ENCODE measurements around the gene BID. TPM values are rescaled to one million over a fixed set of nuclear protein-coding genes. Genes with fewer than 3 reads are reported as not detected.

Gene BID
- total RNA-seq, 1 donor from 2014 or later, result 15.9 TPM

- no peaks in the 10 kb centered on the region for H3K27me3 Mint-ChIP-seq (ENCODE audit: low read depth)
- no peak overlapping the region for H3K27ac Mint-ChIP-seq (ENCODE audit: unreplicated experiment)
- peaks cover 4% of the 10 kb centered on the region for H3K36me3 Mint-ChIP-seq (ENCODE audit: low read depth)
- H3K4me1 Mint-ChIP-seq (ENCODE audit: low read depth), result no peaks in the 10 kb centered on the region
- H3K9me3 Mint-ChIP-seq (ENCODE audit: low read depth), result no peaks in the 10 kb centered on the region
- TF ChIP-seq CTCF (IDR thresholded peaks at IDR 0.05), result no peak
- no peak for DNase-seq (ENCODE audit: low spot score)
- no peak overlapping the region for H3K4me3 Mint-ChIP-seq (ENCODE audit: unreplicated experiment)
Observed at GRCh38 chr22:17789379-17790200, 15.3 kb upstream of the BID start.

GRCh38 chr22:17788528-17789378, 14.5 kb upstream of the BID start:
- no peaks in the 10 kb centered on the region for H3K4me1 Mint-ChIP-seq (ENCODE audit: low read depth)
- H3K27me3 Mint-ChIP-seq (ENCODE audit: low read depth), result no peaks in the 10 kb centered on the region
- no peak for DNase-seq (ENCODE audit: low spot score)
- no peak overlapping the region for H3K27ac Mint-ChIP-seq (ENCODE audit: unreplicated experiment)
- H3K36me3 Mint-ChIP-seq (ENCODE audit: low read depth), result peaks cover 2% of the 10 kb centered on the region
- H3K4me3 Mint-ChIP-seq (ENCODE audit: unreplicated experiment), result no peak overlapping the region
- no peak for TF ChIP-seq CTCF (IDR thresholded peaks at IDR 0.05)
- no peaks in the 10 kb centered on the region for H3K9me3 Mint-ChIP-seq (ENCODE audit: low read depth)

DNA sequence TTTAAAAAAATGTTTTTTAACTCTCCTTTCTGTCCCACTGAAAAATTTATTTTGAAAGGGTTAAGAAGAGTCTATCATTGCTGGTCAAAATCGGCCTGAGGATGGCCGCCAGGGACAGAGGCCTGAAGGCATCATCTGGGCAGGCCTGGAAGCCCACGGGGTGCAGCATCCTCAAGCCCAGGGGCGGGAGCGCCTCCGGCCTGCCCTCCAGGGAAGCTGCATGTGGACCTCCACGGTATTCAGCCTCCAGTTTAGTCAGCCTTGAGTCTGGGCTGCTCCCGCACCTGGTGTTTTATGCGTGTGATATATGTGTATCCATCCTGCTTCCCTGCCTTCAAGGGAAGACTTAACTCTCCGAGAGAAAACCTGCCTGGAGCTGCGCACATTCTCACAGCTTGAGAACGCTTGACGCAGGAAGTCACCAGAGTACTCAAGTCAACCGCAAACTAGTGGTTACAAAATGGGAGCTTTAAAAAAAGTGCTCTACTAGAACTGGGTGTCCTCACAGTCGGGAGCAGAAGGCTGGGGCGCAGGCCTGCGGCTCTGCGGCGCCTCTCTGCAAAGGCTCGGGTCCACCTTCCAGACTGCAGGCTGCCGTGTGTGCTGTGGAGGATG, 13.6 kb upstream of the BID start:
- H3K36me3 Mint-ChIP-seq (ENCODE audit: low read depth), result no peaks in the 10 kb centered on the region
- H3K4me3 Mint-ChIP-seq (ENCODE audit: unreplicated experiment), result no peak overlapping the region
- no peak for TF ChIP-seq CTCF (IDR thresholded peaks at IDR 0.05)
- no peak overlapping the region for H3K27ac Mint-ChIP-seq (ENCODE audit: unreplicated experiment)
- H3K27me3 Mint-ChIP-seq (ENCODE audit: low read depth), result no peaks in the 10 kb centered on the region
- no peaks in the 10 kb centered on the region for H3K9me3 Mint-ChIP-seq (ENCODE audit: low read depth)
- no peak for DNase-seq (ENCODE audit: low spot score)
- H3K4me1 Mint-ChIP-seq (ENCODE audit: low read depth), result peaks cover 5% of the 10 kb centered on the region

GRCh38 chr22:17787241-17787640, 13.0 kb upstream of the BID start:
- H3K9me3 Mint-ChIP-seq (ENCODE audit: low read depth), result no peaks in the 10 kb centered on the region
- no peak overlapping the region for H3K27ac Mint-ChIP-seq (ENCODE audit: unreplicated experiment)
- H3K27me3 Mint-ChIP-seq (ENCODE audit: low read depth), result no peaks in the 10 kb centered on the region
- H3K4me1 Mint-ChIP-seq (ENCODE audit: low read depth), result peaks cover 11% of the 10 kb centered on the region
- H3K36me3 Mint-ChIP-seq (ENCODE audit: low read depth), result no peaks in the 10 kb centered on the region
- no peak for TF ChIP-seq CTCF (IDR thresholded peaks at IDR 0.05)
- H3K4me3 Mint-ChIP-seq (ENCODE audit: unreplicated experiment), result no peak overlapping the region
- no peak for DNase-seq (ENCODE audit: low spot score)
